K562 (cell line): Measurements from ENCODE around the gene G2E3. TPM values are rescaled to one million over a fixed set of nuclear protein-coding genes. Genes with fewer than 3 reads are reported as not detected.

Source experiments
- ATAC-seq: fragments of 200-7000 bp; cut with Tn5 transposase; 3 replicates; pipeline ENCODE4 v1.9.1; 2020; ENCODE audit warnings: moderate library complexity
- BruUV-seq: library from RNA; stranded (reverse); fragments of 400-500 nt; replicated peaks from 2 replicates; lab custom pipeline; 2021; lab: Mats Ljungman, UMichigan
- CTCF ChIA-PET: fragments of 300-600 bp; formaldehyde crosslinking; extraction: SDS; loops from one replicate; lab custom pipeline; 2021; ENCODE audit warnings: low intra/inter-chr PET ratio; lab: Yijun Ruan, JAX
- POLR2A ChIA-PET: fragments of 300-600, 350-650 bp; sonication (Branson Sonifier 250); formaldehyde crosslinking; extraction: SDS; loops from one replicate; lab custom pipeline; 2021; ENCODE audit warnings: antibody characterized with exemption, inconsistent platforms; lab: Yijun Ruan, JAX
- DNase-seq, 4 experiments: peaks; one replicate each; pipeline versions ENCODE4 v3.0.0 to v3.0.0-alpha.2; 2011 to 2018; ENCODE audit warnings: low spot score in 3 of 4, mixed read lengths in 3 of 4; ENCODE audit errors: extremely low read depth in 1 of 4
- FAIRE-seq: peaks from 2 replicates; lab custom pipeline; 2011; peaks lifted over from hg19 to GRCh38; lab: Jason Lieb, UNC
- H2AFZ ChIP-seq: 2 replicates; pipeline ENCODE4 v1.6.0; 2011; ENCODE audit warnings: low read depth, low read length, control low read depth, inconsistent platforms
- H3K27ac ChIP-seq: fragments of 200-600 bp; 3 replicates; pipeline ENCODE4 v1.8.0; 2011; ENCODE audit warnings: low read depth, mild to moderate bottlenecking, control low read depth, inconsistent platforms, low read length, moderate library complexity, mixed read lengths; ENCODE audit errors: extremely low read depth
- H3K27me3 ChIP-seq, 2 experiments: fragments of 300-600 bp in 1 of 2; 2 replicates in 1 of 2; 3 replicates in 1 of 2; pipeline versions ENCODE4 v1.6.0 to v1.8.0; 2011; ENCODE audit warnings: inconsistent platforms in 2 of 2, low read length in 2 of 2, mild to moderate bottlenecking in 1 of 2, mixed read lengths in 1 of 2, moderate library complexity in 1 of 2; ENCODE audit not compliant: control insufficient read depth in 2 of 2, insufficient read depth in 2 of 2
- H3K36me3 ChIP-seq: fragments of 300-600 bp; 3 replicates; pipeline ENCODE4 v1.8.0; 2011; ENCODE audit warnings: mild to moderate bottlenecking, low read length, inconsistent platforms; ENCODE audit not compliant: control insufficient read depth, insufficient read depth
- H3K4me1 ChIP-seq, 2 experiments: fragments of 200-600 bp in 1 of 2; replicated peaks in 1 of 2; 2 replicates in 1 of 2; 3 replicates in 1 of 2; pipeline versions ENCODE4 v1.5.1 to v1.8.0; 2011; ENCODE audit warnings: inconsistent platforms in 2 of 2, low read length in 2 of 2, mild to moderate bottlenecking in 1 of 2, mixed read lengths in 1 of 2, moderate library complexity in 1 of 2; ENCODE audit not compliant: control insufficient read depth in 2 of 2, insufficient read depth in 2 of 2
- H3K4me2 ChIP-seq: 2 replicates; pipeline ENCODE4 v1.6.1; 2011; ENCODE audit warnings: low read length, control low read depth, inconsistent platforms, mixed read lengths; ENCODE audit not compliant: insufficient read depth
- H3K4me3 ChIP-seq: fragments of 200-600 bp; sonication (generic), shearing (Covaris generic); 2 replicates; pipeline ENCODE4 v1.5.1; 2016; ENCODE audit warnings: control low read depth, inconsistent platforms
- H3K79me2 ChIP-seq: fragments of 200-600 bp; 3 replicates; pipeline ENCODE4 v1.8.0; 2011; ENCODE audit warnings: low read length, inconsistent platforms; ENCODE audit not compliant: control insufficient read depth, insufficient read depth
- H3K9ac ChIP-seq, 2 experiments: 2 replicates each; pipeline versions ENCODE4 v1.6.0 to v1.6.1; 2011; ENCODE audit warnings: low read depth in 2 of 2, low read length in 2 of 2, control low read depth in 1 of 2, inconsistent platforms in 1 of 2, mild to moderate bottlenecking in 1 of 2, mixed read lengths in 1 of 2; ENCODE audit not compliant: insufficient read depth in 1 of 2
- H3K9me1 ChIP-seq: one replicate; pipeline ENCODE4 v1.6.0; 2011; ENCODE audit warnings: inconsistent platforms, mild to moderate bottlenecking, low read length, moderate library complexity; ENCODE audit not compliant: control insufficient read depth, insufficient read depth
- H3K9me3 ChIP-seq: replicated peaks from 2 replicates; pipeline ENCODE4 v1.5.1; 2011; ENCODE audit warnings: low read depth, low read length, inconsistent platforms; ENCODE audit not compliant: control insufficient read depth, insufficient read depth
- H4K20me1 ChIP-seq: replicated peaks from 2 replicates; pipeline ENCODE4 v1.6.1; 2011; ENCODE audit warnings: low read length, inconsistent platforms, mixed read lengths; ENCODE audit not compliant: control insufficient read depth, insufficient read depth
- AFF1 ChIP-seq, 2 experiments: fragments of 450-650 bp; IDR thresholded peaks; 2 replicates each; pipeline ENCODE4 v1.6.1; 2018; ENCODE audit warnings: mild to moderate bottlenecking in 2 of 2, low read depth in 1 of 2; ENCODE audit not compliant: partially characterized antibody in 2 of 2
- CBX3 ChIP-seq, 2 experiments: IDR thresholded peaks; 1 replicate in 1 of 2; 2 replicates in 1 of 2; pipeline ENCODE4 v1.6.1; 2012; ENCODE audit warnings: inconsistent platforms in 2 of 2, low read length in 2 of 2, borderline replicate concordance in 1 of 2, control low read depth in 1 of 2
- HMBOX1 ChIP-seq: sonication (generic); IDR thresholded peaks from 2 replicates; pipeline ENCODE4 v1.6.1; 2016
- HNRNPL ChIP-seq: fragments of 200-400 bp; formaldehyde crosslinking; IDR thresholded peaks from 2 replicates; pipeline ENCODE4 v1.6.1; 2017; ENCODE audit warnings: low read depth, mild to moderate bottlenecking, low read length
- NCOR1 ChIP-seq: fragments of 450-650 bp; IDR thresholded peaks from 2 replicates; pipeline ENCODE4 v1.6.1; 2016; ENCODE audit warnings: mild to moderate bottlenecking, moderate library complexity
- PTTG1 ChIP-seq: fragments of 450-650 bp; IDR thresholded peaks from 2 replicates; pipeline ENCODE4 v1.6.1; 2016; ENCODE audit warnings: low read depth, mild to moderate bottlenecking, missing genetic modification characterization, missing compliant biosample characterization
- RBFOX2 ChIP-seq: fragments of 200-400 bp; formaldehyde crosslinking; IDR thresholded peaks from 2 replicates; pipeline ENCODE4 v1.6.1; 2017; ENCODE audit warnings: low read depth, mild to moderate bottlenecking, low read length, moderate library complexity
- ZNF354B ChIP-seq: fragments of 250-450 bp; sonication (Bioruptor Pico); IDR thresholded peaks from 2 replicates; pipeline ENCODE4 v1.4.0; 2020
- WGBS: fragments of 100-300 bp; shearing (Covaris generic); methylation state at CpG from one replicate; pipeline ENCODE4 v1.1.6; 2016; ENCODE audit warnings: low coverage, mixed read lengths; ENCODE audit not compliant: insufficient coverage; ENCODE audit errors: missing lambda C conversion rate; 5-methylcytosine and 5-hydroxymethylcytosine counted together
- in situ Hi-C: fragments of 300-500 bp; cut with MboI; formaldehyde crosslinking; loops from 4 replicates; pipeline ENCODE4 v1.15.0; 2018; ENCODE audit warnings: inconsistent platforms, mixed read lengths
- intact Hi-C: fragments of 100-400 bp; cut with micrococcal nuclease; formaldehyde crosslinking; loops from 2 replicates; pipeline ENCODE4 v1.14.2; 2022
- polyA plus RNA-seq, 8 experiments: library from polyadenylated mRNA; depleted of rRNA in 4 of 8; stranded (reverse) in 5 of 8; unstranded in 3 of 8; fragments of >200 nt; fragmentation: Nextera tagmentation in 2 of 8; fragmentation: Illumina TruSeq in 1 of 8; extraction: Ambion mirVana in 2 of 8; extraction: Trizol in 1 of 8; gene quantifications; 2 replicates each; pipeline versions ENCODE4 v1.2.1 to v1.2.3, GENCODE V29; 2011 to 2014; ENCODE audit warnings: inconsistent platforms in 1 of 8, missing spikeins in 1 of 8
- total RNA-seq, 7 experiments: library from RNA; depleted of rRNA in 6 of 7; stranded (reverse); fragments of >200 nt in 6 of 7; fragmentation: Illumina TruSeq in 2 of 7; extraction: Trizol in 2 of 7; gene quantifications; 2 replicates each; pipeline versions ENCODE4 v1.2.1 to v1.2.3, GENCODE V29; 2011 to 2021; ENCODE audit warnings: low replicate concordance in 1 of 7

G2E3 gene
- total and polyA plus RNA-seq, 9 of the 15 experiments (the other 6 are each of a cell fraction or from before 2014, with no cell fraction given): 9.8 to 53.5 (median 24.7) TPM

GRCh38 chr14:30648471-30648870 lies 89.5 kb downstream of the G2E3 start:
- H3K27me3 ChIP-seq: no peaks in the 10 kb centered on the region
- intact Hi-C loops: no loop called here
- H3K9me3 ChIP-seq: peaks cover 4% of the 10 kb centered on the region
- CTCF ChIA-PET: no interaction called here
- 100% methylated on average over 2 of the region's 2 CpGs for WGBS
- ATAC-seq: no peak
- no TSS peak for BruUV-seq
- peaks cover 0 to 3% of the 10 kb centered on the region in 2 experiments; a peak in 1 of 5 replicates for H3K4me1 ChIP-seq
- no peaks in the 10 kb centered on the region for H4K20me1 ChIP-seq
- no peak overlapping the region for H3K4me3 ChIP-seq
- H3K27ac ChIP-seq: no peak overlapping the region
- POLR2A ChIA-PET: interaction anchor here (0.7 to 1.2 kb wide), 2 partner anchors 8 to 11 kb away, joined by 3 to 4 read pairs; no protein-coding TSS in a partner anchor
- no peak overlapping the region for H2AFZ ChIP-seq
- TF ChIP-seq ZNF354B (no peak), AFF1 (IDR thresholded peaks at IDR 0.05; ENCODE audit: low read depth in 1 of 2, partially characterized antibody in 2 of 2) (no peak), CBX3 (IDR thresholded peaks at IDR 0.05; ENCODE audit: borderline replicate concordance in 1 of 2, low read length in 2 of 2) (no peak), PTTG1 (tag) (no peak), HNRNPL (no peak), NCOR1 (no peak), RBFOX2 (no peak), HMBOX1 (no peak)
- no peak for DNase-seq
- no peak overlapping the region for H3K4me2 ChIP-seq
- H3K9ac ChIP-seq: no peak overlapping the region
- H3K79me2 ChIP-seq: peaks cover 7% of the 10 kb centered on the region
- in situ Hi-C loops: no loop called here
- no peaks in the 10 kb centered on the region for H3K9me1 ChIP-seq
- H3K36me3 ChIP-seq: peaks cover 52% of the 10 kb centered on the region
- FAIRE-seq: no peak
